Endometrium (tissue), 2 donors: ENCODE measurements around the gene MAP1B.

Experiments used
- FAIRE-seq: peaks from 2 replicates; lab custom pipeline; 2012; peaks lifted over from hg19 to GRCh38; lab: Jason Lieb, UNC
- donor health status: control.
- donor health status: control.

MAP1B gene

GRCh38 chr5:72252574-72253155, 145.4 kb downstream of the MAP1B start:
- no peak for FAIRE-seq

GRCh38 chr5:72255237-72255636, 148.0 kb downstream of the MAP1B start:
- FAIRE-seq, result no peak

- FAIRE-seq, result no peak
Measured at GRCh38 chr5:72255670-72256069, 148.4 kb downstream of the MAP1B start.

- FAIRE-seq, result no peak
Measured at GRCh38 chr5:72256536-72256935, 149.3 kb downstream of the MAP1B start.
